Activated CD4-positive, CD25-positive, alpha-beta regulatory T cell treated with anti-CD3 and anti-CD28 coated beads, Interleukin-2, amount 50 U/mL, for 72 hours (primary cell): ENCODE measurements around the gene ZFP36L1.
A peak's percentile ranks its signal among the peaks of the same experiment; 100 is the strongest.

Source experiments
- DNase-seq: peaks from one replicate; pipeline ENCODE4 v3.0.0; 2021

ZFP36L1 gene

GRCh38 chr14:68759937-68760336 lies 32.9 kb downstream of the ZFP36L1 start:
- peak; percentile 14 for DNase-seq

- peak; percentile 15 for DNase-seq
Measured at GRCh38 chr14:68759017-68759560, 33.8 kb downstream of the ZFP36L1 start.

- DNase-seq = no peak
Measured at GRCh38 chr14:68758301-68758700, 34.6 kb downstream of the ZFP36L1 start.

- DNase-seq = no peak
Measured at GRCh38 chr14:68757618-68758081, 35.2 kb downstream of the ZFP36L1 start.

GRCh38 chr14:68756734-68757133 lies 36.1 kb downstream of the ZFP36L1 start:
- DNase-seq = no peak

- no peak for DNase-seq
Measured at GRCh38 chr14:68756000-68756481, 36.8 kb downstream of the ZFP36L1 start.

GRCh38 chr14:68755016-68755353 lies 37.9 kb downstream of the ZFP36L1 start:
- DNase-seq = no peak

GRCh38 chr14:68753690-68754089 lies 39.2 kb downstream of the ZFP36L1 start:
- no peak for DNase-seq

GRCh38 chr14:68752271-68753006 lies 40.4 kb downstream of the ZFP36L1 start:
- DNase-seq = no peak

GRCh38 chr14:68749487-68750475 lies 43.1 kb downstream of the ZFP36L1 start:
- no peak for DNase-seq

- DNase-seq = no peak
Measured at GRCh38 chr14:68748691-68749090, 44.2 kb downstream of the ZFP36L1 start.

- DNase-seq = no peak
Measured at GRCh38 chr14:68748260-68748659, 44.6 kb downstream of the ZFP36L1 start.

GRCh38 chr14:68747393-68747792 lies 45.5 kb downstream of the ZFP36L1 start:
- DNase-seq = no peak

- DNase-seq = no peak
Measured at GRCh38 chr14:68744613-68745012, 48.3 kb downstream of the ZFP36L1 start.

GRCh38 chr14:68741839-68742470 lies 50.9 kb downstream of the ZFP36L1 start:
- peak; percentile 24 for DNase-seq

GRCh38 chr14:68741477-68741791 lies 51.4 kb downstream of the ZFP36L1 start:
- DNase-seq = no peak

GRCh38 chr14:68740788-68741476 lies 51.9 kb downstream of the ZFP36L1 start:
- DNase-seq = peak; percentile 15

GRCh38 chr14:68739701-68740100 lies 53.2 kb downstream of the ZFP36L1 start:
- peak; percentile 0 for DNase-seq

GRCh38 chr14:68738559-68738958 lies 54.3 kb downstream of the ZFP36L1 start:
- no peak for DNase-seq
